IMR-90 (cell line): ENCODE measurements around the gene FAM184A. TPM values are rescaled to one million over a fixed set of nuclear protein-coding genes. Genes with fewer than 3 reads are reported as not detected.

Experiments used
- ATAC-seq: fragments of 200-7000 bp; cut with Tn5 transposase; 2 replicates; pipeline ENCODE4 v1.9.1; 2020; ENCODE audit warnings: low read depth, mild to moderate bottlenecking, moderate library complexity
- BruUV-seq: library from RNA; stranded (reverse); fragments of 400-500 nt; replicated peaks from 2 replicates; lab custom pipeline; 2021; lab: Mats Ljungman, UMichigan
- CTCF ChIA-PET: fragments of 300-600 bp; formaldehyde crosslinking; extraction: SDS; loops from one replicate; lab custom pipeline; 2021; ENCODE audit warnings: antibody characterized with exemption; lab: Yijun Ruan, JAX
- POLR2A ChIA-PET: fragments of 300-600 bp; sonication (Branson Sonifier 250); formaldehyde crosslinking; loops from one replicate; lab custom pipeline; 2022; ENCODE audit warnings: antibody characterized with exemption; ENCODE audit not compliant: unreplicated experiment; lab: Charles Lee
- DNase-seq: peaks from one replicate; pipeline ENCODE4 v3.0.0; 2013
- H2AFZ ChIP-seq: replicated peaks from 2 replicates; pipeline ENCODE3; 2013; ENCODE audit warnings: low read length, mild to moderate bottlenecking; ENCODE audit not compliant: poor library complexity
- H2AK5ac ChIP-seq: 2 replicates; pipeline ENCODE4 v1.6.1; 2013; ENCODE audit warnings: low read depth, low read length, inconsistent platforms
- H2AK9ac ChIP-seq: replicated peaks from 2 replicates; pipeline ENCODE3; 2013; ENCODE audit warnings: mild to moderate bottlenecking, low read depth, low read length, moderate library complexity; ENCODE audit not compliant: poor library complexity
- H2BK120ac ChIP-seq: 2 replicates; pipeline ENCODE4 v1.6.1; 2013; ENCODE audit warnings: low read depth, low read length, inconsistent platforms
- H2BK15ac ChIP-seq: 3 replicates; pipeline ENCODE4 v1.6.1; 2013; ENCODE audit warnings: low read depth, low read length, inconsistent platforms
- H2BK20ac ChIP-seq: 2 replicates; pipeline ENCODE4 v1.6.1; 2013; ENCODE audit warnings: low read depth, mild to moderate bottlenecking, inconsistent platforms, low read length, moderate library complexity
- H2BK5ac ChIP-seq: 2 replicates; pipeline ENCODE4 v1.6.1; 2013; ENCODE audit warnings: mild to moderate bottlenecking, low read depth, low read length, inconsistent platforms; ENCODE audit not compliant: poor library complexity, severe bottlenecking
- H3K14ac ChIP-seq: replicated peaks from 2 replicates; pipeline ENCODE4 v1.6.1; 2013; ENCODE audit warnings: low read depth, low read length, inconsistent platforms
- H3K18ac ChIP-seq: 2 replicates; pipeline ENCODE4 v1.6.1; 2013; ENCODE audit warnings: low read depth, low read length, control low read depth
- H3K23ac ChIP-seq: 2 replicates; pipeline ENCODE4 v1.6.1; 2013; ENCODE audit warnings: low read depth, low read length, inconsistent platforms
- H3K27ac ChIP-seq: 2 replicates; pipeline ENCODE4 v1.5.1; 2013; ENCODE audit warnings: mild to moderate bottlenecking, control low read depth, low read length; ENCODE audit not compliant: insufficient read depth
- H3K27me3 ChIP-seq: 2 replicates; pipeline ENCODE4 v1.6.1; 2013; ENCODE audit warnings: low read length; ENCODE audit not compliant: control insufficient read depth, insufficient read depth
- H3K36me3 ChIP-seq: 2 replicates; pipeline ENCODE4 v1.6.1; 2013; ENCODE audit warnings: low read length, mixed read lengths; ENCODE audit not compliant: control insufficient read depth, insufficient read depth
- H3K4ac ChIP-seq: 2 replicates; pipeline ENCODE4 v1.6.1; 2013; ENCODE audit warnings: low read depth, low read length, inconsistent platforms
- H3K4me1 ChIP-seq: 2 replicates; pipeline ENCODE4 v1.6.1; 2013; ENCODE audit warnings: low read length, mixed read lengths; ENCODE audit not compliant: control insufficient read depth, insufficient read depth
- H3K4me2 ChIP-seq: 2 replicates; pipeline ENCODE4 v1.6.1; 2013; ENCODE audit warnings: low read depth, mild to moderate bottlenecking, control low read depth, low read length, moderate library complexity
- H3K4me3 ChIP-seq: 2 replicates; pipeline ENCODE4 v1.5.1; 2013; ENCODE audit warnings: low read depth, mild to moderate bottlenecking, control low read depth, low read length, moderate library complexity; ENCODE audit not compliant: insufficient read depth
- H3K56ac ChIP-seq: 2 replicates; pipeline ENCODE4 v1.6.1; 2013; ENCODE audit warnings: low read length, inconsistent platforms; ENCODE audit not compliant: insufficient read depth; ENCODE audit errors: extremely low read depth
- H3K79me1 ChIP-seq, 2 experiments: 2 replicates each; pipeline ENCODE4 v1.6.1; 2013; ENCODE audit warnings: low read length in 2 of 2, inconsistent platforms in 1 of 2, low read depth in 1 of 2
- H3K9ac ChIP-seq: 2 replicates; pipeline ENCODE4 v1.6.1; 2013; ENCODE audit warnings: low read depth, low read length, control low read depth
- H3K9me1 ChIP-seq: 2 replicates; pipeline ENCODE4 v1.6.1; 2013; ENCODE audit warnings: low read length, inconsistent platforms; ENCODE audit not compliant: insufficient read depth
- H3K9me3 ChIP-seq: 2 replicates; pipeline ENCODE4 v1.6.1; 2013; ENCODE audit warnings: low read length; ENCODE audit not compliant: control insufficient read depth, insufficient read depth
- H4K20me1 ChIP-seq: 2 replicates; pipeline ENCODE4 v1.6.1; 2013; ENCODE audit warnings: low read length, inconsistent platforms; ENCODE audit not compliant: insufficient read depth
- H4K5ac ChIP-seq: 2 replicates; pipeline ENCODE4 v1.6.1; 2013; ENCODE audit warnings: mild to moderate bottlenecking, low read depth, low read length, control low read depth
- H4K8ac ChIP-seq, 2 experiments: 2 replicates each; pipeline ENCODE4 v1.6.1; 2013; ENCODE audit warnings: low read depth in 2 of 2, low read length in 2 of 2, control low read depth in 1 of 2, inconsistent platforms in 1 of 2
- H4K91ac ChIP-seq: 2 replicates; pipeline ENCODE4 v1.6.1; 2013; ENCODE audit warnings: low read depth, low read length, inconsistent platforms; ENCODE audit not compliant: insufficient read depth
- CHD1 ChIP-seq: IDR thresholded peaks from 2 replicates; pipeline ENCODE4 v1.6.1; 2012; ENCODE audit warnings: low read depth, low read length, improper control_type of control experiment
- FOS ChIP-seq: fragments of 150-350 bp; IDR thresholded peaks from 2 replicates; pipeline ENCODE4 v1.6.1; 2016; ENCODE audit warnings: low read depth, low read length
- MXI1 ChIP-seq: IDR thresholded peaks from 2 replicates; pipeline ENCODE4 v1.6.1; 2012; ENCODE audit warnings: low read depth, mild to moderate bottlenecking, low read length, moderate library complexity, borderline replicate concordance
- RAD21 ChIP-seq: IDR thresholded peaks from 2 replicates; pipeline ENCODE4 v1.6.1; 2012; ENCODE audit warnings: low read length, improper control_type of control experiment
- SMC3 ChIP-seq: fragments of 150-350 bp; IDR thresholded peaks from 2 replicates; pipeline ENCODE4 v1.6.1; 2016; ENCODE audit warnings: low read depth, mild to moderate bottlenecking, antibody characterized with exemption, low read length, moderate library complexity
- WGBS, 2 experiments: methylation state at CpG; one replicate each; pipeline versions ENCODE4 v1.1.5 to v1.1.7; 2013; ENCODE audit warnings: missing lambda C conversion rate in 2 of 2; ENCODE audit not compliant: insufficient read length in 1 of 2; ENCODE audit errors: extremely low coverage in 2 of 2; 5-methylcytosine and 5-hydroxymethylcytosine counted together
- dilution Hi-C: fragments of 300-500 bp; cut with HindIII; formaldehyde crosslinking; loops from one replicate; pipeline ENCODE4 v1.14.3; 2018; ENCODE audit warnings: low sequenced_read_pairs; ENCODE audit not compliant: unreplicated experiment
- in situ Hi-C: fragments of 300-500 bp; cut with MboI; formaldehyde crosslinking; loops from 3 replicates; pipeline ENCODE4 v1.14.3; 2019; ENCODE audit warnings: low sequenced_read_pairs, inconsistent platforms, mixed read lengths
- intact Hi-C: fragments of 100-400 bp; cut with micrococcal nuclease; formaldehyde crosslinking; loops from 2 replicates; pipeline ENCODE4 v1.10.0; 2022
- polyA plus RNA-seq, 3 experiments: library from polyadenylated mRNA; depleted of rRNA; stranded (reverse); fragments of >200 nt; gene quantifications; 2 replicates each; pipeline ENCODE4 v1.2.3, GENCODE V29; 2012; ENCODE audit warnings: low replicate concordance in 1 of 3
- total RNA-seq: library from RNA; depleted of rRNA; stranded (reverse); fragments of >200 nt; gene quantifications from 2 replicates; pipeline ENCODE4 v1.2.3, GENCODE V29; 2012
- TF ChIP-seq, protein P1 (sequence below): fragments of 150-350 bp; IDR thresholded peaks from 2 replicates; pipeline ENCODE4 v1.6.1; 2017; ENCODE audit warnings: mild to moderate bottlenecking, antibody characterized with exemption, low read length, low read depth
- TF ChIP-seq, protein P2 (sequence below): conservative IDR thresholded peaks from 2 replicates; pipeline ENCODE4 v1.5.1; 2012; ENCODE audit warnings: mild to moderate bottlenecking, low read depth, low read length, improper control_type of control experiment

FAM184A gene
- total and polyA plus RNA-seq, 2 of the 4 experiments (the other 2 are of a cell fraction): 0.03 TPM; not detected in 1

DNA sequence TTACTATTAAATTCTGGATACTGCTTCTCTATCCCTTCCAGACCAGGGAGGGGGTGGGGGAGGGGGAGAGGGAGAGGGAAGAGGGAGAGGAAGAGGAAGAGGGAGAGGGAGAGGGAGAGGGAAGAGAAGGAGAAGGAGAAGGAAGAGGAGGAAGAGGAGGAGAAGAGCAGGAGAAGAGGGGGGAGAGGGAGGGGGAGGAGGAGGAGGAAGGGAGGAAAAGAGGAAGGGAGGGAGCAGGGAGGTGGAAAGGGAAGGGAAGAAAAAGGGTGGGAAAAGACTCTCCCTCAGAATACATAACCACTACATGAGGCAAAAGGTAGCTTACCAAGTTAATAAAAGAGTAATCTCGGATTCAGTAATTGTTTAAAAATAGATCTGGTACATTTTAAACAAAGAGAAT is 46.0 kb downstream of the FAM184A start:
- no peak for DNase-seq
- H3K9me3 ChIP-seq: no peaks in the 10 kb centered on the region
- H2BK15ac ChIP-seq: no peak overlapping the region
- no peaks in the 10 kb centered on the region for H3K79me1 ChIP-seq
- no peak overlapping the region for H2AK5ac ChIP-seq
- H4K91ac ChIP-seq: no peak overlapping the region
- TF ChIP-seq, protein P1, sequence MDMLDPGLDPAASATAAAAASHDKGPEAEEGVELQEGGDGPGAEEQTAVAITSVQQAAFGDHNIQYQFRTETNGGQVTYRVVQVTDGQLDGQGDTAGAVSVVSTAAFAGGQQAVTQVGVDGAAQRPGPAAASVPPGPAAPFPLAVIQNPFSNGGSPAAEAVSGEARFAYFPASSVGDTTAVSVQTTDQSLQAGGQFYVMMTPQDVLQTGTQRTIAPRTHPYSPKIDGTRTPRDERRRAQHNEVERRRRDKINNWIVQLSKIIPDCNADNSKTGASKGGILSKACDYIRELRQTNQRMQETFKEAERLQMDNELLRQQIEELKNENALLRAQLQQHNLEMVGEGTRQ: no peak
- TF ChIP-seq RAD21: no peak
- TF ChIP-seq FOS: no peak
- no peak for TF ChIP-seq SMC3
- TF ChIP-seq MXI1: no peak
- no peak for TF ChIP-seq CHD1
- TF ChIP-seq, protein P2, sequence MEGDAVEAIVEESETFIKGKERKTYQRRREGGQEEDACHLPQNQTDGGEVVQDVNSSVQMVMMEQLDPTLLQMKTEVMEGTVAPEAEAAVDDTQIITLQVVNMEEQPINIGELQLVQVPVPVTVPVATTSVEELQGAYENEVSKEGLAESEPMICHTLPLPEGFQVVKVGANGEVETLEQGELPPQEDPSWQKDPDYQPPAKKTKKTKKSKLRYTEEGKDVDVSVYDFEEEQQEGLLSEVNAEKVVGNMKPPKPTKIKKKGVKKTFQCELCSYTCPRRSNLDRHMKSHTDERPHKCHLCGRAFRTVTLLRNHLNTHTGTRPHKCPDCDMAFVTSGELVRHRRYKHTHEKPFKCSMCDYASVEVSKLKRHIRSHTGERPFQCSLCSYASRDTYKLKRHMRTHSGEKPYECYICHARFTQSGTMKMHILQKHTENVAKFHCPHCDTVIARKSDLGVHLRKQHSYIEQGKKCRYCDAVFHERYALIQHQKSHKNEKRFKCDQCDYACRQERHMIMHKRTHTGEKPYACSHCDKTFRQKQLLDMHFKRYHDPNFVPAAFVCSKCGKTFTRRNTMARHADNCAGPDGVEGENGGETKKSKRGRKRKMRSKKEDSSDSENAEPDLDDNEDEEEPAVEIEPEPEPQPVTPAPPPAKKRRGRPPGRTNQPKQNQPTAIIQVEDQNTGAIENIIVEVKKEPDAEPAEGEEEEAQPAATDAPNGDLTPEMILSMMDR: no peak
- H2BK120ac ChIP-seq: no peak overlapping the region
- no peak overlapping the region for H3K4me2 ChIP-seq
- H4K20me1 ChIP-seq: no peaks in the 10 kb centered on the region
- no peaks in the 10 kb centered on the region for H3K27me3 ChIP-seq
- H4K5ac ChIP-seq: no peak overlapping the region
- H3K14ac ChIP-seq: no peak overlapping the region
- no peak overlapping the region for H3K56ac ChIP-seq
- ChIA-PET POLR2A (no interaction called here), CTCF (no interaction called here)
- H3K4me1 ChIP-seq: no peaks in the 10 kb centered on the region
- BruUV-seq: no TSS peak
- no peak overlapping the region for H2BK20ac ChIP-seq
- in situ Hi-C loops: no loop called here
- H3K36me3 ChIP-seq: no peaks in the 10 kb centered on the region
- intact Hi-C loops: no loop called here
- H3K27ac ChIP-seq: no peak overlapping the region
- no peak overlapping the region for H2AFZ ChIP-seq
- no peaks in the 10 kb centered on the region for H3K9me1 ChIP-seq
- dilution Hi-C loops: no loop called here
- H2AK9ac ChIP-seq: no peak overlapping the region
- no peak overlapping the region for H3K4ac ChIP-seq
- no peak for ATAC-seq
- WGBS, 2 experiments: no CpG with 5 or more reads among the region's 1 CpG
- no peak overlapping the region for H4K8ac ChIP-seq
- no peak overlapping the region for H2BK5ac ChIP-seq
- no peak overlapping the region for H3K4me3 ChIP-seq
- H3K18ac ChIP-seq: no peak overlapping the region
- no peak overlapping the region for H3K23ac ChIP-seq
- no peak overlapping the region for H3K9ac ChIP-seq
